GM19351 (cell line): ENCODE data around the gene TSPAN1.
A peak's percentile ranks its signal among the peaks of the same experiment; 100 is the strongest.

Source experiments
- ATAC-seq: cut with Tn5 transposase; IDR thresholded peaks from one replicate; pipeline ENCODE4 v1.9.1; 2021; ENCODE audit warnings: mild to moderate bottlenecking, moderate library complexity; ENCODE audit not compliant: unreplicated experiment

The TSPAN1 gene

GRCh38 chr1:46186076-46186475 is 11.2 kb downstream of the TSPAN1 start:
- ATAC-seq, result no peak

GRCh38 chr1:46187106-46187869 is 12.4 kb downstream of the TSPAN1 start:
- ATAC-seq, result no peak

- ATAC-seq, result no peak
These were observed 13.6 kb downstream of the TSPAN1 start for GRCh38 chr1:46188295-46189030.

- ATAC-seq, result no peak
These were observed 15.7 kb downstream of the TSPAN1 start for GRCh38 chr1:46190539-46190938.

GRCh38 chr1:46191033-46191701 is 16.3 kb downstream of the TSPAN1 start:
- ATAC-seq, result no peak

- no peak for ATAC-seq
These were observed 17.3 kb downstream of the TSPAN1 start for GRCh38 chr1:46192171-46192570.

- ATAC-seq, result no peak
These were observed 18.4 kb downstream of the TSPAN1 start for GRCh38 chr1:46193285-46193684.

- no peak for ATAC-seq
These were observed 19.2 kb downstream of the TSPAN1 start for GRCh38 chr1:46193984-46194570.

GRCh38 chr1:46194641-46195193 is 19.8 kb downstream of the TSPAN1 start:
- no peak for ATAC-seq

GRCh38 chr1:46196609-46197008 is 21.7 kb downstream of the TSPAN1 start:
- ATAC-seq, result no peak

- no peak for ATAC-seq
These were observed 22.7 kb downstream of the TSPAN1 start for GRCh38 chr1:46197560-46197963.

GRCh38 chr1:46197964-46198811 is 23.3 kb downstream of the TSPAN1 start, which contains the start of gene POMGNT1:
POMGNT1 (minus strand) TSS chr1:46198434; CDS start chr1:46197821, 613 bp downstream.
- peak; percentile 93 for ATAC-seq

GRCh38 chr1:46199233-46199749 is 24.4 kb downstream of the TSPAN1 start:
- no peak for ATAC-seq

- ATAC-seq, result no peak
These were observed 29.0 kb downstream of the TSPAN1 start for GRCh38 chr1:46203738-46204405.

GRCh38 chr1:46204406-46204742 is 29.5 kb downstream of the TSPAN1 start:
- no peak for ATAC-seq

- no peak for ATAC-seq
These were observed 30.3 kb downstream of the TSPAN1 start for GRCh38 chr1:46205141-46205540.

GRCh38 chr1:46205791-46206190 is 30.9 kb downstream of the TSPAN1 start:
- no peak for ATAC-seq

- ATAC-seq, result no peak
These were observed 31.5 kb downstream of the TSPAN1 start for GRCh38 chr1:46206399-46206798.

- ATAC-seq, result no peak
These were observed 35.7 kb downstream of the TSPAN1 start for GRCh38 chr1:46210561-46210960.
